SK-N-SH treated with all-trans-retinoic acid at 6 μM for 48 hours (cell line): Measurements from ENCODE around the gene RREB1.

Experiments used
- ATAC-seq: fragments of 200-7000 bp; cut with Tn5 transposase; 3 replicates; pipeline ENCODE4 v1.9.1; 2020; ENCODE audit warnings: mild to moderate bottlenecking, moderate library complexity
- ARNTL ChIP-seq: fragments of 450-650 bp; formaldehyde crosslinking; IDR thresholded peaks from 2 replicates; pipeline ENCODE4 v1.5.0; 2020; ENCODE audit warnings: low read depth, mild to moderate bottlenecking, moderate library complexity, borderline replicate concordance
- BACH2 ChIP-seq: fragments of 250-450 bp; sonication (Bioruptor Pico); IDR thresholded peaks from 2 replicates; pipeline ENCODE4 v1.9.0; 2021; ENCODE audit warnings: mild to moderate bottlenecking, borderline replicate concordance
- ESRRG ChIP-seq: fragments of 250-450 bp; sonication (Bioruptor Pico); IDR thresholded peaks from 2 replicates; pipeline ENCODE4 v1.6.1; 2021; ENCODE audit warnings: mild to moderate bottlenecking
- ISL1 ChIP-seq: fragments of 250-450 bp; sonication (Bioruptor Pico); IDR thresholded peaks from 2 replicates; pipeline ENCODE4 v2.1.2; 2022; ENCODE audit warnings: mild to moderate bottlenecking, moderate library complexity
- RARB ChIP-seq: fragments of 250-450 bp; sonication (Bioruptor Pico); IDR thresholded peaks from 2 replicates; pipeline ENCODE4 v1.8.0; 2021; ENCODE audit warnings: mild to moderate bottlenecking, moderate library complexity
- SNAI2 ChIP-seq: fragments of 250-450 bp; sonication (Bioruptor Pico); IDR thresholded peaks from 2 replicates; pipeline ENCODE4 v1.5.0; 2020; ENCODE audit warnings: mild to moderate bottlenecking, moderate library complexity
- TCF4 ChIP-seq: fragments of 250-450 bp; sonication (Bioruptor Pico); IDR thresholded peaks from 2 replicates; pipeline ENCODE4 v1.8.0; 2021; ENCODE audit warnings: mild to moderate bottlenecking, moderate library complexity, borderline replicate concordance
- TOX ChIP-seq: fragments of 250-450 bp; sonication (Bioruptor Pico); IDR thresholded peaks from 2 replicates; pipeline ENCODE4 v1.8.0; 2021; ENCODE audit warnings: mild to moderate bottlenecking, moderate library complexity, borderline replicate concordance
- ZC3H10 ChIP-seq: fragments of 250-450 bp; sonication (Bioruptor Pico); IDR thresholded peaks from 2 replicates; pipeline ENCODE4 v1.5.1; 2021; ENCODE audit warnings: mild to moderate bottlenecking, moderate library complexity
- ZFP3 ChIP-seq: fragments of 250-450 bp; sonication (Bioruptor Pico); IDR thresholded peaks from 2 replicates; pipeline ENCODE4 v1.5.0; 2020; ENCODE audit warnings: mild to moderate bottlenecking, moderate library complexity
- ZFP30 ChIP-seq: fragments of 450-650 bp; formaldehyde crosslinking; IDR thresholded peaks from 2 replicates; pipeline ENCODE4 v1.5.0; 2022; ENCODE audit warnings: mild to moderate bottlenecking, moderate library complexity
- ZNF565 ChIP-seq: fragments of 450-650 bp; formaldehyde crosslinking; conservative IDR thresholded peaks from 2 replicates; pipeline ENCODE4 v1.5.0; 2020; ENCODE audit warnings: low read depth, mild to moderate bottlenecking, moderate library complexity
- ZNF70 ChIP-seq: fragments of 450-650 bp; formaldehyde crosslinking; IDR thresholded peaks from 2 replicates; pipeline ENCODE4 v1.5.0; 2020; ENCODE audit warnings: mild to moderate bottlenecking, moderate library complexity
- ZNF8 ChIP-seq: fragments of 450-650 bp; formaldehyde crosslinking; IDR thresholded peaks from 2 replicates; pipeline ENCODE4 v1.5.0; 2020; ENCODE audit warnings: mild to moderate bottlenecking, moderate library complexity
- TF ChIP-seq, protein P1 (sequence below): fragments of 250-450 bp; sonication (Bioruptor Pico); IDR thresholded peaks from 2 replicates; pipeline ENCODE4 v1.8.0; 2021; ENCODE audit warnings: low read depth, mild to moderate bottlenecking, moderate library complexity, borderline replicate concordance
- TF ChIP-seq, protein P2 (sequence below): fragments of 250-450 bp; sonication (Bioruptor Pico); IDR thresholded peaks from 2 replicates; pipeline ENCODE4 v1.5.1; 2021; ENCODE audit warnings: mild to moderate bottlenecking, moderate library complexity
- TF ChIP-seq, protein P3 (sequence below): fragments of 250-450 bp; sonication (Bioruptor Pico); IDR thresholded peaks from 2 replicates; pipeline ENCODE4 v1.5.1; 2020; ENCODE audit warnings: low read depth, mild to moderate bottlenecking, moderate library complexity
- TF ChIP-seq, protein P4 (sequence below): fragments of 250-450 bp; sonication (Bioruptor Pico); IDR thresholded peaks from 2 replicates; pipeline ENCODE4 v1.8.0; 2020; ENCODE audit warnings: mild to moderate bottlenecking, moderate library complexity, borderline replicate concordance

RREB1 gene

DNA sequence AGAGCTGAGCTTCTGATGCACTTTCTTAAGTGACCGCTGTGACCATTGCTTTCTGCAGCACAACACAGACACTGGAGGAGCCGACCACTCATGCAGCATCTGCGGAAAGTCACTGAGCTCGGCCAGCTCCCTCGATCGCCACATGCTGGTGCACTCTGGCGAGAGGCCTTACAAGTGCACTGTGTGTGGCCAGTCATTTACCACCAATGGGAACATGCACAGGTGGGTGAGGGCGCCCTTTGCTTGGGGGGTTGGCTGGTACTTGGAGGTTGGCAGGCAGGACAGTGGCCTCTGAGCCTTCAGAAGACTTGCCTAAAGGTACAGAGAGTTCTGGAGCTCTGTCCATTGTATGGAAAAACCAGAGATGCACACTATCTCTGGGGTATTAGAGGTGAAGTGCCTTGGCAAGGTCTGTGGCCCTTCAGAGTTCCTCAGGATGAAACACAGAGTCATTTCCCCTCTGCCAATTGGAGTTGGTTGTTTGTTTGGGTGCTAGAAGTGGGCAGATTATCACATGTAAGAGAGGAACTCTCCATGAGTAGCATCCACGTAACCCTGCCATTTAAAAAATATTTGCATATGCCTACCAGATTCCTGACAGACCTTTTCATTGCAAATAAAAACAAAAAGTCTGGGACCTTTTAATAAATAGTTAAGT, 81.5 kb downstream of the RREB1 start:
- 0 out of 3 replicates have a peak, but pooled peaks have one; percentile 20 for ATAC-seq
- TF ChIP-seq ZNF565 (CRISPR knock-in tag), result no peak
- TF ChIP-seq, protein P1, sequence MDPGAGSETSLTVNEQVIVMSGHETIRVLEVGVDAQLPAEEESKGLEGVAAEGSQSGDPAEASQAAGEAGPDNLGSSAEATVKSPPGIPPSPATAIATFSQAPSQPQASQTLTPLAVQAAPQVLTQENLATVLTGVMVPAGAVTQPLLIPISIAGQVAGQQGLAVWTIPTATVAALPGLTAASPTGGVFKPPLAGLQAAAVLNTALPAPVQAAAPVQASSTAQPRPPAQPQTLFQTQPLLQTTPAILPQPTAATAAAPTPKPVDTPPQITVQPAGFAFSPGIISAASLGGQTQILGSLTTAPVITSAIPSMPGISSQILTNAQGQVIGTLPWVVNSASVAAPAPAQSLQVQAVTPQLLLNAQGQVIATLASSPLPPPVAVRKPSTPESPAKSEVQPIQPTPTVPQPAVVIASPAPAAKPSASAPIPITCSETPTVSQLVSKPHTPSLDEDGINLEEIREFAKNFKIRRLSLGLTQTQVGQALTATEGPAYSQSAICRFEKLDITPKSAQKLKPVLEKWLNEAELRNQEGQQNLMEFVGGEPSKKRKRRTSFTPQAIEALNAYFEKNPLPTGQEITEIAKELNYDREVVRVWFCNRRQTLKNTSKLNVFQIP (CRISPR knock-in tag), result no peak
- TF ChIP-seq, protein P2, sequence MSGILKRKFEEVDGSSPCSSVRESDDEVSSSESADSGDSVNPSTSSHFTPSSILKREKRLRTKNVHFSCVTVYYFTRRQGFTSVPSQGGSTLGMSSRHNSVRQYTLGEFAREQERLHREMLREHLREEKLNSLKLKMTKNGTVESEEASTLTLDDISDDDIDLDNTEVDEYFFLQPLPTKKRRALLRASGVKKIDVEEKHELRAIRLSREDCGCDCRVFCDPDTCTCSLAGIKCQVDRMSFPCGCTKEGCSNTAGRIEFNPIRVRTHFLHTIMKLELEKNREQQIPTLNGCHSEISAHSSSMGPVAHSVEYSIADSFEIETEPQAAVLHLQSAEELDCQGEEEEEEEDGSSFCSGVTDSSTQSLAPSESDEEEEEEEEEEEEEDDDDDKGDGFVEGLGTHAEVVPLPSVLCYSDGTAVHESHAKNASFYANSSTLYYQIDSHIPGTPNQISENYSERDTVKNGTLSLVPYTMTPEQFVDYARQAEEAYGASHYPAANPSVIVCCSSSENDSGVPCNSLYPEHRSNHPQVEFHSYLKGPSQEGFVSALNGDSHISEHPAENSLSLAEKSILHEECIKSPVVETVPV, result no peak
- no peak for TF ChIP-seq ZC3H10 (CRISPR knock-in tag)
- no peak for TF ChIP-seq TOX (CRISPR knock-in tag)
- TF ChIP-seq, protein P3, sequence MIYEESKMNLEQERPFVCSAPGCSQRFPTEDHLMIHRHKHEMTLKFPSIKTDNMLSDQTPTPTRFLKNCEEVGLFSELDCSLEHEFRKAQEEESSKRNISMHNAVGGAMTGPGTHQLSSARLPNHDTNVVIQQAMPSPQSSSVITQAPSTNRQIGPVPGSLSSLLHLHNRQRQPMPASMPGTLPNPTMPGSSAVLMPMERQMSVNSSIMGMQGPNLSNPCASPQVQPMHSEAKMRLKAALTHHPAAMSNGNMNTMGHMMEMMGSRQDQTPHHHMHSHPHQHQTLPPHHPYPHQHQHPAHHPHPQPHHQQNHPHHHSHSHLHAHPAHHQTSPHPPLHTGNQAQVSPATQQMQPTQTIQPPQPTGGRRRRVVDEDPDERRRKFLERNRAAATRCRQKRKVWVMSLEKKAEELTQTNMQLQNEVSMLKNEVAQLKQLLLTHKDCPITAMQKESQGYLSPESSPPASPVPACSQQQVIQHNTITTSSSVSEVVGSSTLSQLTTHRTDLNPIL, result no peak

DNA sequence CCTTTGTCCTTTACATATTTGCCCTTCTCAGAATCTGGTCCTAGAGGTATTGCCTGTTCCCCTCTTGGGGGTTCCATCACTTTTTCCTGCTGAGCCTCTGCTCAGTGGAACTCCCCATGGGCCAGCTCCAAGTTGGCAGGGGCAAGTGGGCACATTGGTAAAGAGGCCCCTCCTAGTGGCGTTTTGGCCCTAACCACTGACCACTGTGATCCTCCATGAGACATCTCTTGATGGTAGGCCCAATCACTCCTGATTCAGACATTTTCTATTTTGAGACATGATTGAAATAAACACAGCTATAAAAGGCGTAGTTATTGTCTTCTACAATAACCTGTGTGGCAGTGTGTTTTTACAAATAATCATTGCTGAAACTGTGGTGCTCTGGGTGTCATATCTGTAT, 83.0 kb downstream of the RREB1 start:
- TF ChIP-seq ZFP3 (CRISPR knock-in tag), result no peak
- TF ChIP-seq, protein P1 (CRISPR knock-in tag), result no peak
- TF ChIP-seq SNAI2 (CRISPR knock-in tag), result no peak
- no peak for TF ChIP-seq ZFP30 (CRISPR knock-in tag)
- TF ChIP-seq, all 23 proteins: peak for 0
- no peak for ATAC-seq

DNA sequence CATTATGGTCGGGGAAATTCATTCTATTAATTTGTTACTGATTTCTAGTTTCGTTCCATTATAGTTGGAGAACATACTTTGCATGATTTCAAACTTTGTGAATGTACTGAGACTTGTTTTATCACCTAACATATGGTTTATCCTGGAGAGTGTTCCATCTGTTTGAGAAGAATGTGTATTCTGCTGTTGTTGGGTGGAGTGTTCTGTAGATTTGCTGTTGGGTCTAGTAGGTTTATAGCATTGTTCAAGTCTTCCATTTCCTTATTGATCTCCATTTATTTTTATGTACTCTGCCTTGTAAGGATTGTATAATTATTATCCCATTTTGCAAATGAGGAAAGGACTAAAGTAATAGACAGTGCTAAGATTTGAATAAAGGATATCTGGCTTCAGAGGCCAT, 85.4 kb downstream of the RREB1 start:
- no peak for ATAC-seq
- TF ChIP-seq ARNTL (CRISPR knock-in tag) (no peak), TCF4 (CRISPR knock-in tag) (no peak), ZNF565 (CRISPR knock-in tag) (no peak), ZC3H10 (CRISPR knock-in tag) (no peak), BACH2 (CRISPR knock-in tag) (no peak), TOX (CRISPR knock-in tag) (no peak), ZNF8 (CRISPR knock-in tag) (no peak), RARB (no peak), ISL1 (CRISPR knock-in tag) (no peak), ZNF70 (no peak), ESRRG (CRISPR knock-in tag) (no peak), ZFP30 (CRISPR knock-in tag) (no peak)
- TF ChIP-seq, protein P4, sequence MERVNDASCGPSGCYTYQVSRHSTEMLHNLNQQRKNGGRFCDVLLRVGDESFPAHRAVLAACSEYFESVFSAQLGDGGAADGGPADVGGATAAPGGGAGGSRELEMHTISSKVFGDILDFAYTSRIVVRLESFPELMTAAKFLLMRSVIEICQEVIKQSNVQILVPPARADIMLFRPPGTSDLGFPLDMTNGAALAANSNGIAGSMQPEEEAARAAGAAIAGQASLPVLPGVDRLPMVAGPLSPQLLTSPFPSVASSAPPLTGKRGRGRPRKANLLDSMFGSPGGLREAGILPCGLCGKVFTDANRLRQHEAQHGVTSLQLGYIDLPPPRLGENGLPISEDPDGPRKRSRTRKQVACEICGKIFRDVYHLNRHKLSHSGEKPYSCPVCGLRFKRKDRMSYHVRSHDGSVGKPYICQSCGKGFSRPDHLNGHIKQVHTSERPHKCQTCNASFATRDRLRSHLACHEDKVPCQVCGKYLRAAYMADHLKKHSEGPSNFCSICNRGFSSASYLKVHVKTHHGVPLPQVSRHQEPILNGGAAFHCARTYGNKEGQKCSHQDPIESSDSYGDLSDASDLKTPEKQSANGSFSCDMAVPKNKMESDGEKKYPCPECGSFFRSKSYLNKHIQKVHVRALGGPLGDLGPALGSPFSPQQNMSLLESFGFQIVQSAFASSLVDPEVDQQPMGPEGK (CRISPR knock-in tag), result no peak

DNA sequence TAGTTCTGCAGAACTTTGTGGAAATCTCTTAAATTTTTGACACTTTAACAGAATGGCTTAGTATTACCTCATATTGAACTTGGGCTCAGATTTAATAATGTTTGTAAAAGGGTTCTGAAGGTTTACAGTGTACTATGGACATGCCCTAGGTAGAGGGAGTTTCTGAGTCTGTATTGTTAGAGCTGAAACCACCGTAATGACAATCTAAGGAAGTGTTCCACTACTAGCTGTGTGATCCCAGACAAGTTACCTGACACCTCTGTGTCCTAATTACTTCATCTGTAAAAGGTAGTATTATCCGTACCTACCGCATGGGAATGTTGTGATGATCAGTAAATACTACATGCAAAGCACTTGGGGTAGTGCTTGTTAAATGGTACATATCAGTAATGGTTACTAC, 86.9 kb downstream of the RREB1 start:
- ATAC-seq, result no peak
- TF ChIP-seq SNAI2 (CRISPR knock-in tag) (no peak), ZFP3 (CRISPR knock-in tag) (no peak), RARB (no peak), BACH2 (CRISPR knock-in tag) (no peak), ZC3H10 (CRISPR knock-in tag) (no peak), ZNF8 (CRISPR knock-in tag) (no peak), TOX (CRISPR knock-in tag) (no peak), ZFP30 (CRISPR knock-in tag) (no peak), ZNF565 (CRISPR knock-in tag) (no peak)
